MM.1S (cell line): ENCODE results near the gene SMPD3.

Experiments
- CTCF ChIP-seq: fragments of 300-600 bp; sonication (generic); IDR thresholded peaks from 2 replicates; pipeline ENCODE4 v1.5.1; 2016; ENCODE audit warnings: antibody characterized with exemption, low read length, mixed read lengths
- EZH2 ChIP-seq: fragments of 300-600 bp; sonication (generic); optimal IDR thresholded peaks from 2 replicates; pipeline ENCODE3; 2017; ENCODE audit warnings: low read depth, mild to moderate bottlenecking, antibody characterized with exemption, low read length, mixed read lengths
- EZH2phosphoT487 ChIP-seq: fragments of 300-600 bp; sonication (generic); IDR thresholded peaks from 2 replicates; pipeline ENCODE4 v1.6.1; 2018; ENCODE audit warnings: antibody characterized with exemption, low read length

- TF ChIP-seq CTCF, result no peak
- no peak for TF ChIP-seq EZH2
- no peak for TF ChIP-seq EZH2phosphoT487
Measured at GRCh38 chr16:68459457-68459856, 11.1 kb upstream of the SMPD3 start.
